GM18505 (cell line): ENCODE results near the gene CELF2.
A peak's percentile ranks its signal among the peaks of the same experiment; 100 is the strongest.

Experiments
- ATAC-seq: cut with Tn5 transposase; IDR thresholded peaks from one replicate; pipeline ENCODE4 v1.9.1; 2021; ENCODE audit not compliant: unreplicated experiment
- POLR2A ChIP-seq: IDR thresholded peaks from 4 replicates; pipeline ENCODE4 v1.6.1; 2011; ENCODE audit warnings: borderline replicate concordance; ENCODE audit not compliant: insufficient read depth, insufficient read length; ENCODE audit errors: extremely low read depth

The CELF2 gene

GRCh38 chr10:11065567-11065966 is 47.9 kb downstream of the CELF2 start:
- no peak for ATAC-seq
- no peak for TF ChIP-seq POLR2A

GRCh38 chr10:11066520-11066919 is 48.8 kb downstream of the CELF2 start:
- ATAC-seq, result no peak
- TF ChIP-seq POLR2A, result no peak

GRCh38 chr10:11068861-11069633 is 51.4 kb downstream of the CELF2 start:
- ATAC-seq, result no peak
- TF ChIP-seq POLR2A, result no peak

GRCh38 chr10:11073410-11073809 is 55.7 kb downstream of the CELF2 start:
- no peak for TF ChIP-seq POLR2A
- no peak for ATAC-seq

GRCh38 chr10:11074536-11075267 is 57.0 kb downstream of the CELF2 start:
- ATAC-seq, result no peak
- no peak for TF ChIP-seq POLR2A

- no peak for ATAC-seq
- TF ChIP-seq POLR2A, result no peak
Observed at GRCh38 chr10:11076221-11076620, 58.5 kb downstream of the CELF2 start.

- ATAC-seq, result peak; percentile 65
- TF ChIP-seq POLR2A, result no peak
Observed at GRCh38 chr10:11080564-11080984, 62.9 kb downstream of the CELF2 start.

- no peak for TF ChIP-seq POLR2A
- no peak for ATAC-seq
Observed at GRCh38 chr10:11081408-11081807, 63.7 kb downstream of the CELF2 start.

GRCh38 chr10:11082526-11082925 is 64.9 kb downstream of the CELF2 start:
- TF ChIP-seq POLR2A, result no peak
- no peak for ATAC-seq

GRCh38 chr10:11083051-11083450 is 65.4 kb downstream of the CELF2 start:
- ATAC-seq, result no peak
- no peak for TF ChIP-seq POLR2A

GRCh38 chr10:11085545-11085944 is 67.9 kb downstream of the CELF2 start:
- ATAC-seq, result no peak

GRCh38 chr10:11086177-11086840 is 68.6 kb downstream of the CELF2 start:
- no peak for TF ChIP-seq POLR2A
- no peak for ATAC-seq

More at GRCh38 chr10:11085545-11085944, 67.9 kb downstream of the CELF2 start:
- no peak for TF ChIP-seq POLR2A

GRCh38 chr10:11087372-11087771 is 69.7 kb downstream of the CELF2 start:
- no peak for TF ChIP-seq POLR2A
- ATAC-seq, result no peak
